PC-3 (cell line): ENCODE measurements around the gene PPL. TPM values are rescaled to one million over a fixed set of nuclear protein-coding genes. Genes with fewer than 3 reads are reported as not detected.

Experiments used
- ATAC-seq: fragments of 200-7000 bp; cut with Tn5 transposase; 2 replicates; pipeline ENCODE4 v1.9.1; 2020; ENCODE audit warnings: mild to moderate bottlenecking, moderate library complexity
- BruUV-seq: library from RNA; stranded (reverse); fragments of 400-500 nt; replicated peaks from 2 replicates; lab custom pipeline; 2021; lab: Mats Ljungman, UMichigan
- CTCF ChIA-PET: fragments of 300-600 bp; sonication (Branson Sonifier 250); formaldehyde crosslinking; loops from one replicate; lab custom pipeline; 2022; ENCODE audit warnings: antibody characterized with exemption; lab: Charles Lee
- POLR2A ChIA-PET: fragments of 300-600 bp; sonication (Branson Sonifier 250); formaldehyde crosslinking; loops from one replicate; lab custom pipeline; 2022; ENCODE audit warnings: antibody characterized with exemption; ENCODE audit not compliant: unreplicated experiment; lab: Charles Lee
- DNase-seq: peaks from one replicate; pipeline ENCODE4 v3.0.0-alpha.2; 2015
- H2AFZ ChIP-seq: fragments of 300-600 bp; sonication (generic); 2 replicates; pipeline ENCODE4 v1.6.0; 2016; ENCODE audit warnings: antibody characterized with exemption, low read length
- H3F3A ChIP-seq: fragments of 300-600 bp; sonication (generic); one replicate; pipeline ENCODE4 v1.6.0; 2017; ENCODE audit warnings: antibody characterized with exemption, low read length, control low read depth, mild to moderate bottlenecking; ENCODE audit not compliant: unreplicated experiment
- H3K27ac ChIP-seq: fragments of 300-600 bp; sonication (generic); 2 replicates; pipeline ENCODE4 v1.5.1; 2016; ENCODE audit warnings: mild to moderate bottlenecking, low read length
- H3K27me3 ChIP-seq: fragments of 300-600 bp; sonication (generic); 2 replicates; pipeline ENCODE4 v1.6.1; 2016; ENCODE audit warnings: low read length, mixed read lengths
- H3K36me3 ChIP-seq: fragments of 300-600 bp; sonication (generic); 2 replicates; pipeline ENCODE4 v1.6.1; 2016; ENCODE audit warnings: low read depth, mixed run types, low read length, mixed read lengths
- H3K4me1 ChIP-seq: fragments of 300-600 bp; sonication (generic); 2 replicates; pipeline ENCODE4 v1.5.1; 2016; ENCODE audit warnings: low read length; ENCODE audit not compliant: insufficient read depth
- H3K4me2 ChIP-seq: fragments of 300-600 bp; sonication (generic); 2 replicates; pipeline ENCODE4 v1.6.0; 2016; ENCODE audit warnings: low read length
- H3K4me3 ChIP-seq: fragments of 300-600 bp; sonication (generic); 2 replicates; pipeline ENCODE4 v1.5.1; 2016; ENCODE audit warnings: mild to moderate bottlenecking, low read length, mixed read lengths
- H3K79me2 ChIP-seq: fragments of 300-600 bp; sonication (generic); 2 replicates; pipeline ENCODE4 v1.6.1; 2017; ENCODE audit warnings: low read length, mixed read lengths
- H3K9ac ChIP-seq: fragments of 300-600 bp; sonication (generic); 2 replicates; pipeline ENCODE4 v1.6.0; 2016; ENCODE audit warnings: mild to moderate bottlenecking, low read length
- H3K9me2 ChIP-seq: fragments of 300-600 bp; sonication (generic); replicated peaks from 2 replicates; pipeline ENCODE4 v1.6.1; 2016; ENCODE audit warnings: mixed run types, low read length, mixed read lengths
- H3K9me3 ChIP-seq: fragments of 300-600 bp; sonication (generic); 2 replicates; pipeline ENCODE4 v1.6.1; 2016; ENCODE audit warnings: low read length, mixed read lengths
- H4K20me1 ChIP-seq: fragments of 300-600 bp; sonication (generic); 2 replicates; pipeline ENCODE4 v1.6.1; 2016; ENCODE audit warnings: low read length, mixed read lengths
- EZH2 ChIP-seq: fragments of 300-600 bp; sonication (generic); IDR thresholded peaks from one replicate; pipeline ENCODE4 v1.6.1; 2017; ENCODE audit warnings: antibody characterized with exemption, mild to moderate bottlenecking, low read length; ENCODE audit not compliant: unreplicated experiment
- EZH2phosphoT487 ChIP-seq: fragments of 300-600 bp; sonication (generic); IDR thresholded peaks from 2 replicates; pipeline ENCODE4 v1.6.1; 2018; ENCODE audit warnings: mild to moderate bottlenecking, antibody characterized with exemption, low read length, borderline replicate concordance
- intact Hi-C: fragments of 100-400 bp; cut with micrococcal nuclease; formaldehyde crosslinking; loops from 2 replicates; pipeline ENCODE4 v1.9.0; 2023
- total RNA-seq: library from RNA; depleted of rRNA; stranded (reverse); fragments of >200 nt; gene quantifications from 2 replicates; pipeline ENCODE4 v1.2.3, GENCODE V29; 2014
- TF ChIP-seq, protein P1 (sequence below): fragments of 300-600 bp; sonication (generic); conservative IDR thresholded peaks from 2 replicates; pipeline ENCODE4 v1.5.1; 2017; ENCODE audit warnings: antibody characterized with exemption, low read depth, mild to moderate bottlenecking, low read length

Gene PPL
- total RNA-seq, 1 experiment from 2014 or later: 18.8 TPM

DNA sequence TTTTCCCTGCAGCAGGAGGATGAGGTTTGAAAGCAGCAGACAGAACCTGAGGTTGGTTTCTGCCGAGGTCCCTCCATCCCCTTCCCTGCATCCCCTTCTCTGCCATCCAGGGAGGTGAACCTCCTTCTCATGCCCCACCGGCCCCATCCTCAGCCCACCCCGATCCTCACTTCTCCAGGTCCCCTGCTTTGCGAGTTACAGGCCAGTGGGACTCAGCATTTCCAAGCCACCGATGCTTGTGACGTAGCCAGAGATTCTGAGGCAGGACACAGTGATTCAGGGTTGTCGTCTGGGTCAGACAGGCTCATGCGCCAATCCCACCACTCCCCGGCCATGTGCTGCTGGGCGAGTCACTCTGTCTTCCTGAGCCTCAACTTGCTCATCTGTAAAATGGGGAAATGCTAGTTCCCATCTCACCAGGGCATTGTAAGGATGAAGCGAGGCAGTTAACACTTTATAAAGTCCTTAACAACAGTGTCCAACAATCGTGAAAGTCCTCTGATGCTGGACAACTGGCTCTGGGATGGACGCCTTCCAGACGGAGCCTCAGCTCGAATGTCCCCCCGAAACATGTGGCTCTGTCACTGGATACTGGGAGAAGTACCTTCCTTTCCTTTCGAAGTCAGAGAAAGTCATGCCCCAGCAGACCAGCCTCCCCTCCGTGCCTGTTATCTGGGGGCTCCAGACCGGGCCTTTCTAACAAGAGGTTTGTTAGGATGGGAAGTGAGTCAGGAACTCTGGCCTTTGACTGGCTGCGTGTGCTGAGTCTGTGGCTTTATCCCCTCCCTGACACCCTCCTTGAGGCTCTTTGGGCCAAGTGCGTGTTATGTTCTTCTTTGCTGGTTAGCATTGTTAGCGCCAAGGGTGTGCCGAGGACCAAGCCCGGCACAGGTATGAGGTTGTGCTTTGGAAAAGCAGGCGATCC, 43.0 kb upstream of the PPL start:
- no peaks in the 10 kb centered on the region for H3K9me2 ChIP-seq

DNA sequence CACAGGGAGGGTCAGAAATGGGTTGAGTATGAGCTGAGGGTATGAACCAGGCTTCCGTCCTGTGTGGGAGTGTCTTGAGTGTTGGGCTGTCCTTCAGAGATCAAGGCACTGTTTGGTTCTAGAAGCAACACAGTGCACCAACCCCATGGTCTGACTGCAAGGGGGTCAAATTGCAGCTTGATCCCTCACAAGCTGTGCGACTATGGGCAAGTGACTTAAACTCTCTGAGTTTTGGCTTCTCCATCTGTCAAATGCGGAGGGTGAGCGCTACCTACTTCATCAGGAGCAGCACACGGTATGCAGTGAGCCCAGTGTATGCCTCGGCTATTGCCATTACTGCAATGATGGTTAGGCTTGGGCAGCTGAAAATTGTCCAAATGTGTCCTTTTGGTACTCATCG, 42.2 kb upstream of the PPL start:
- Histone ChIP-seq H3K27ac (no peak overlapping the region), H3F3A (no peaks in the 10 kb centered on the region), H2AFZ (no peak overlapping the region), H3K27me3 (no peaks in the 10 kb centered on the region), H3K4me2 (no peak overlapping the region), H3K4me3 (no peak overlapping the region), H3K9me3 (no peaks in the 10 kb centered on the region), H3K9me2 (no peaks in the 10 kb centered on the region), H3K9ac (no peak overlapping the region), H3K36me3 (no peaks in the 10 kb centered on the region), H3K79me2 (no peaks in the 10 kb centered on the region), H4K20me1 (no peaks in the 10 kb centered on the region), H3K4me1 (no peaks in the 10 kb centered on the region)
- POLR2A ChIA-PET: no interaction called here
- TF ChIP-seq EZH2 (no peak), EZH2phosphoT487 (no peak)
- TF ChIP-seq, protein P1, sequence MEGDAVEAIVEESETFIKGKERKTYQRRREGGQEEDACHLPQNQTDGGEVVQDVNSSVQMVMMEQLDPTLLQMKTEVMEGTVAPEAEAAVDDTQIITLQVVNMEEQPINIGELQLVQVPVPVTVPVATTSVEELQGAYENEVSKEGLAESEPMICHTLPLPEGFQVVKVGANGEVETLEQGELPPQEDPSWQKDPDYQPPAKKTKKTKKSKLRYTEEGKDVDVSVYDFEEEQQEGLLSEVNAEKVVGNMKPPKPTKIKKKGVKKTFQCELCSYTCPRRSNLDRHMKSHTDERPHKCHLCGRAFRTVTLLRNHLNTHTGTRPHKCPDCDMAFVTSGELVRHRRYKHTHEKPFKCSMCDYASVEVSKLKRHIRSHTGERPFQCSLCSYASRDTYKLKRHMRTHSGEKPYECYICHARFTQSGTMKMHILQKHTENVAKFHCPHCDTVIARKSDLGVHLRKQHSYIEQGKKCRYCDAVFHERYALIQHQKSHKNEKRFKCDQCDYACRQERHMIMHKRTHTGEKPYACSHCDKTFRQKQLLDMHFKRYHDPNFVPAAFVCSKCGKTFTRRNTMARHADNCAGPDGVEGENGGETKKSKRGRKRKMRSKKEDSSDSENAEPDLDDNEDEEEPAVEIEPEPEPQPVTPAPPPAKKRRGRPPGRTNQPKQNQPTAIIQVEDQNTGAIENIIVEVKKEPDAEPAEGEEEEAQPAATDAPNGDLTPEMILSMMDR: no peak
- CTCF ChIA-PET: no interaction called here
- BruUV-seq: no TSS peak
- DNase-seq (no peak), ATAC-seq (no peak)
- intact Hi-C loops: no loop called here

More for the DNA sequence above, 43.0 kb upstream of the PPL start:
- Histone ChIP-seq H3K36me3 (no peaks in the 10 kb centered on the region), H3F3A (no peaks in the 10 kb centered on the region), H3K4me3 (no peak overlapping the region), H2AFZ (no peak overlapping the region), H3K4me1 (no peaks in the 10 kb centered on the region), H3K4me2 (no peak overlapping the region), H4K20me1 (no peaks in the 10 kb centered on the region), H3K9me3 (no peaks in the 10 kb centered on the region), H3K27ac (no peak overlapping the region), H3K27me3 (no peaks in the 10 kb centered on the region), H3K9ac (no peak overlapping the region), H3K79me2 (no peaks in the 10 kb centered on the region)
- intact Hi-C loops: no loop called here
- BruUV-seq: no TSS peak
- POLR2A ChIA-PET: no interaction called here
- CTCF ChIA-PET: no interaction called here
- no peak for ATAC-seq
- TF ChIP-seq, protein P1: no peak
- TF ChIP-seq EZH2phosphoT487 (no peak), EZH2 (no peak)
- DNase-seq: no peak

DNA sequence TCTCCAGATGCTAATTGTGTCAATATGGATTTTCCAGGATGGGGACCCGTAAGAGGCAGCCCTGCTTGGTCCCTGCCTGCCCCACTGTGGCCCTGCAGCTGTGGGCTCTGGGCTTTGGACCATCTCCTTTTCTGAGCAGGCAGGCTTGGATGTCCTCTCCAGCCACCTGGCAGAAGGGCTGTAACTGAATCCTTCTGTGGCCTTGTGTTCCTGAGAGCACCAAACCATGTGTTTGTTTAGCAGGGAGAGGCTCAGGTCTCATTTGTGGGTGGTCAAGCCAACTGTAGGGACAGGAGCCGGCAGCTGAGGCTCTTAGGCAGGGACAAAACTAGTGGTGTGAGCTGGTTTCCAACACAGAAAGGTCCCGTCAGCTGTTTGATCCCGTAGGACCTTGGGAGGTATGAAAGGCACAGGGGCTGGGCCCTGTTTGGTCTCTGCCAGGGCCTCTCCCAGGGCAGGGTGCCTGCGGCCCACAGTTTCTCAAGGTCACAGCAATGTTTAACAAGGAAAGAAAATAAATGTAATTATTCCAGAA, 39.7 kb upstream of the PPL start:
- no peaks in the 10 kb centered on the region for H3K9me2 ChIP-seq
- H3F3A ChIP-seq: no peaks in the 10 kb centered on the region
- ATAC-seq: no peak
- no TSS peak for BruUV-seq
- no peaks in the 10 kb centered on the region for H3K36me3 ChIP-seq
- ChIA-PET POLR2A (no interaction called here), CTCF (no interaction called here)
- intact Hi-C loops: no loop called here
- no peak for DNase-seq
- H3K4me1 ChIP-seq: no peaks in the 10 kb centered on the region
- no peaks in the 10 kb centered on the region for H3K79me2 ChIP-seq
- TF ChIP-seq EZH2: no peak
- no peak for TF ChIP-seq EZH2phosphoT487
- TF ChIP-seq, protein P1: no peak
- no peak overlapping the region for H3K4me2 ChIP-seq
- no peaks in the 10 kb centered on the region for H3K9me3 ChIP-seq
- H4K20me1 ChIP-seq: no peaks in the 10 kb centered on the region
- no peak overlapping the region for H2AFZ ChIP-seq
- no peak overlapping the region for H3K27ac ChIP-seq
- no peaks in the 10 kb centered on the region for H3K27me3 ChIP-seq
- no peak overlapping the region for H3K4me3 ChIP-seq
- no peak overlapping the region for H3K9ac ChIP-seq
